Neural crest cell (in vitro differentiated cells): ENCODE measurements around the gene GABRB1. TPM values are rescaled to one million over a fixed set of nuclear protein-coding genes. Genes with fewer than 3 reads are reported as not detected.

Experiments
- DNase-seq: peaks from one replicate; pipeline ENCODE4 v3.0.0; 2021; ENCODE audit warnings: low read depth, mixed read lengths, low spot score
- H3K27ac Mint-ChIP-seq: one replicate; pipeline ENCODE4 v1.8.0; 2021; ENCODE audit warnings: mild to moderate bottlenecking, mixed read lengths; ENCODE audit not compliant: unreplicated experiment
- H3K27me3 Mint-ChIP-seq: 2 replicates; pipeline ENCODE4 v1.8.0; 2021; ENCODE audit warnings: low read depth, mild to moderate bottlenecking, mixed read lengths
- H3K36me3 Mint-ChIP-seq: 2 replicates; pipeline ENCODE4 v1.8.0; 2021; ENCODE audit warnings: low read depth, mild to moderate bottlenecking, mixed read lengths
- H3K4me1 Mint-ChIP-seq: 2 replicates; pipeline ENCODE4 v1.8.0; 2021; ENCODE audit warnings: mixed read lengths
- H3K4me3 Mint-ChIP-seq: one replicate; pipeline ENCODE4 v1.8.0; 2021; ENCODE audit warnings: mild to moderate bottlenecking, mixed read lengths
- H3K9me3 Mint-ChIP-seq: 2 replicates; pipeline ENCODE4 v1.8.0; 2021; ENCODE audit warnings: mixed read lengths
- total RNA-seq: library from RNA; stranded (reverse); gene quantifications from 2 replicates; pipeline ENCODE4 v1.2.1, GENCODE V29; 2021
- TF ChIP-seq, protein P1 (sequence below): fragments of 200-600 bp; sonication (generic); conservative IDR thresholded peaks from 2 replicates; pipeline ENCODE4 v1.5.0; 2021; ENCODE audit warnings: antibody characterized with exemption, mild to moderate bottlenecking

Gene GABRB1
- total RNA-seq, 1 donor from 2014 or later: not detected

DNA sequence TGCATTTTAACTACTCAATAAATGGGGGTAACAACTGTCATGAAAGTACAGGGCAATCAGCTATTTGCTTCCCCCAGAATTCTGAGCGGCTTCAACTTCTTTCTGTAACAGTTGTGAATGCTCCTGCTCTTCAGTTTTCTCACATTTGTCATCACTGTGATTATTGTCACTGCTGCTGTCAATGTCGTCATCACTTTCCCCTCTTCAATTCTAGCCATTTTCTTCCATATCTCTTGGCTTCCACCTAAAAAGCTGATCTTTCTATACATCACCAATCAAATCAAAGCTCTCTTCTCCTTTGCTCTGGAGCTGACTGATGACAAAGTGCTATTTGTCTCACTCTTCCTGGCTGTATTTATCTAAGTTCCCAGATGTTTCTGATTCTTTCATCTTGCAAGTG is 306.5 kb downstream of the GABRB1 start:
- H3K27me3 Mint-ChIP-seq: peaks cover 5% of the 10 kb centered on the region
- no peaks in the 10 kb centered on the region for H3K9me3 Mint-ChIP-seq
- no peaks in the 10 kb centered on the region for H3K36me3 Mint-ChIP-seq
- H3K4me3 Mint-ChIP-seq: no peak overlapping the region
- no peak for DNase-seq
- no peak overlapping the region for H3K27ac Mint-ChIP-seq
- H3K4me1 Mint-ChIP-seq: peaks cover 9% of the 10 kb centered on the region
- TF ChIP-seq, protein P1, sequence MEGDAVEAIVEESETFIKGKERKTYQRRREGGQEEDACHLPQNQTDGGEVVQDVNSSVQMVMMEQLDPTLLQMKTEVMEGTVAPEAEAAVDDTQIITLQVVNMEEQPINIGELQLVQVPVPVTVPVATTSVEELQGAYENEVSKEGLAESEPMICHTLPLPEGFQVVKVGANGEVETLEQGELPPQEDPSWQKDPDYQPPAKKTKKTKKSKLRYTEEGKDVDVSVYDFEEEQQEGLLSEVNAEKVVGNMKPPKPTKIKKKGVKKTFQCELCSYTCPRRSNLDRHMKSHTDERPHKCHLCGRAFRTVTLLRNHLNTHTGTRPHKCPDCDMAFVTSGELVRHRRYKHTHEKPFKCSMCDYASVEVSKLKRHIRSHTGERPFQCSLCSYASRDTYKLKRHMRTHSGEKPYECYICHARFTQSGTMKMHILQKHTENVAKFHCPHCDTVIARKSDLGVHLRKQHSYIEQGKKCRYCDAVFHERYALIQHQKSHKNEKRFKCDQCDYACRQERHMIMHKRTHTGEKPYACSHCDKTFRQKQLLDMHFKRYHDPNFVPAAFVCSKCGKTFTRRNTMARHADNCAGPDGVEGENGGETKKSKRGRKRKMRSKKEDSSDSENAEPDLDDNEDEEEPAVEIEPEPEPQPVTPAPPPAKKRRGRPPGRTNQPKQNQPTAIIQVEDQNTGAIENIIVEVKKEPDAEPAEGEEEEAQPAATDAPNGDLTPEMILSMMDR: no peak

DNA sequence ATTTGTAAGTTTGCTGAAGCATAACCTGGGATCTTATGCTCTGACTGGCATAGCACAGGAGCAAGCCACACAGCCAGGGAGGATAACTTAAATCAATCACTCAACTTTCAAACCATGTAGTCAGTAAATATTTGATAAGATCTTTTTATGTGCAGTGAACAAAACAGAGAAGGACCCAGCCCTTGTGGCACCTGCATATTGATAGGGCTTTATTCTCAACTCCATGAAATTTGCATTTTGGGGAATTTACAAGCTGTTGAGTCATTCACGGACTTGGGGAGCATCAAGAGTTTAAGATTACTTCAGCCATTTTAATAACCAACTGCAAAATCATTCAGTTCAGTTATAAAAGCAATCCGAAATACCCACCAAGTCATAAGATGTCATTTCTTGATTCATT is 309.5 kb downstream of the GABRB1 start:
- Mint-ChIP-seq H3K9me3 (no peaks in the 10 kb centered on the region), H3K27me3 (peaks cover 3% of the 10 kb centered on the region), H3K4me3 (no peak overlapping the region), H3K36me3 (no peaks in the 10 kb centered on the region), H3K4me1 (peaks cover 9% of the 10 kb centered on the region), H3K27ac (no peak overlapping the region)
- TF ChIP-seq, protein P1: no peak
- DNase-seq: no peak

DNA sequence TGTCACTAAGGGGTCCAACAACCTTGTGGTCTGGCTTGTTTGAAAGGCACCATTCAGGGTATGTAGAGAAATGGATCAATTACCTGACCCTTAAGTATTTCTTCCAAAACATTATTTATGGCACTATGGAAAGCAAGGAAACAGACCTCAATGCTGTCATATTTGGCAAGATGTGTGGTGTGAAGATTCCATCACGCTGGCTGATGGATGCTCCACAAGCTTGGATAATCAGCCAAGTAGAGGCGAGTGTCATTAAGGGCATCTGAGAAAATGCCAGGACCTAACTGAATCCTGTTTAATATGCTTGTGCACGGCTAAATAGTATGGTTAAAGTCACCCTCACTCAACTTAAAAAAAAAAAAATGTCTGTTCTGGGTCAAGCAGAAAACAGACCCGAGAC is 311.4 kb downstream of the GABRB1 start:
- H3K27me3 Mint-ChIP-seq: peaks cover 3% of the 10 kb centered on the region
- TF ChIP-seq, protein P1: no peak
- no peak overlapping the region for H3K27ac Mint-ChIP-seq
- no peaks in the 10 kb centered on the region for H3K36me3 Mint-ChIP-seq
- DNase-seq: no peak
- H3K4me1 Mint-ChIP-seq: peaks cover 4% of the 10 kb centered on the region
- no peak overlapping the region for H3K4me3 Mint-ChIP-seq
- no peaks in the 10 kb centered on the region for H3K9me3 Mint-ChIP-seq

DNA sequence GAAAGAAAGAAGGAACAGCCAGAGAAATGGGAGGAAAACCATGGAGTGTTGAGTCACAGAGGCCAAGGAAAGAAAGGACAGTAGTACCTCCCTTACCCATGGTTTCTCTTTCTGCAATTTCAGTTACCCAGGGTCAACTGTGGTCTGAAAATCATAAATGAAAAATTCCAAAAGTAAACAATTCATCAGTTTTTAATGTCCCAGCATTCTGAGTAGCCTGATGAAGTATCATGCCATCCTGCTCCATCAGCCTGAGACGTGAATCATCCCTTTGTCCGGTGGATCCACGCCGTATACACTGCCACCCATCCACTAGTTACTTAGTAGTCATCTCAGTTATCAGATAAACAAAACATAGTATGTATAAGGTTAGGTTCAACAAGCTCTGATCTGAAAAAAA is 318.0 kb downstream of the GABRB1 start:
- Mint-ChIP-seq H3K27ac (no peak overlapping the region), H3K27me3 (no peaks in the 10 kb centered on the region), H3K4me1 (no peaks in the 10 kb centered on the region), H3K36me3 (no peaks in the 10 kb centered on the region), H3K9me3 (peaks cover 3% of the 10 kb centered on the region), H3K4me3 (no peak overlapping the region)
- DNase-seq: no peak
- TF ChIP-seq, protein P1: no peak

DNA sequence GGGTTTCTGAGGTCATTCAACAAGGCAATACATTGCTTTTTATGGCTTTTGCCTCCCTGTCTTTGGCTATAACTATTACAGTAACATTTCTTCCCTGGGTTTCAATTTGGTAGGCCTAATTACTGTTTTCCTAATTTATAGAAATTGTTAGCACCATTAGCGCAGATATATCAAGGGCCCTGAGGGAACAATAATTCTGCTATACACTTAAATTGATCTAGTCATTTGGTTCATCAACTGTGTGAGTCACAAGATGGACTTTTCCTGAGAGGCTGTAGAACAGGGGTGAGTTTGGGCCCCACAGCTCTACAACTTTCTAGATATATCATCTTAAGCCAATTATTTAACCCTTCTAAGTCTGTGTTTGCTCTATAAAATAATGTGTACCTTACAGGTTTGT is 324.2 kb downstream of the GABRB1 start:
- no peak overlapping the region for H3K4me3 Mint-ChIP-seq
- no peak for DNase-seq
- no peaks in the 10 kb centered on the region for H3K4me1 Mint-ChIP-seq
- H3K36me3 Mint-ChIP-seq: no peaks in the 10 kb centered on the region
- peaks cover 3% of the 10 kb centered on the region for H3K9me3 Mint-ChIP-seq
- H3K27me3 Mint-ChIP-seq: no peaks in the 10 kb centered on the region
- TF ChIP-seq, protein P1: no peak
- no peak overlapping the region for H3K27ac Mint-ChIP-seq

DNA sequence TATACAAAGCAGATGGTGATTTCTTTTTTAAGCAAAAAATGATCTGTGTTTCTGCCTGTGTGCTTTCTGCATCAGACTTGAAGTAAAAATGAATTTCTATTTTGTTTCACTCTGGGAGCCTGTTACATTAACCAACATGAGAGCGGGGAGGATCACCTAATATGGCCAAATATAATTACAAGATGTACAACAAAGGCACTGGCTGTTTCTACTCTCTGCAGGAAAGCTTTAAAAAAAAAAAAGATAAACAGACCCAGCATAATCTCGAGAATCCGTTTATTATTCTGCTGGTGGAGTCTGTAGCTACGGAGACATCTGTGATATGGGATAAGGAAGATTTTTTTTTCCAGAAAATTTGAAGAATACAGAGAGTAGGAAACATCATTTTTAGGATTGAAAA is 328.5 kb downstream of the GABRB1 start:
- no peak for DNase-seq
- Mint-ChIP-seq H3K4me3 (no peak overlapping the region), H3K27me3 (peaks cover 15% of the 10 kb centered on the region), H3K27ac (no peak overlapping the region), H3K4me1 (no peaks in the 10 kb centered on the region), H3K36me3 (no peaks in the 10 kb centered on the region), H3K9me3 (no peaks in the 10 kb centered on the region)
- TF ChIP-seq, protein P1: no peak
